ENCODE data around the gene BBS1.

The BBS1 gene

GRCh38 chr11:66547662-66548009 lies 37.2 kb downstream of the BBS1 start:
- H3K4me3 ChIP-seq (ENCODE audit: low read depth, low read length), result no peak overlapping the region
- no peak for TF ChIP-seq CTCF (IDR thresholded peaks at IDR 0.05; ENCODE audit: borderline replicate concordance, insufficient read depth, low read depth, low read length)

GRCh38 chr11:66548041-66548440 lies 37.6 kb downstream of the BBS1 start:
- TF ChIP-seq CTCF (IDR thresholded peaks at IDR 0.05; ENCODE audit: borderline replicate concordance, insufficient read depth, low read depth, low read length), result no peak
- no peak overlapping the region for H3K4me3 ChIP-seq (ENCODE audit: low read depth, low read length)

- no peak for TF ChIP-seq CTCF (IDR thresholded peaks at IDR 0.05; ENCODE audit: borderline replicate concordance, insufficient read depth, low read depth, low read length)
- H3K4me3 ChIP-seq (ENCODE audit: low read depth, low read length), result no peak overlapping the region
These were observed 38.6 kb downstream of the BBS1 start for GRCh38 chr11:66548774-66549630.

GRCh38 chr11:66549696-66550095 lies 39.3 kb downstream of the BBS1 start:
- H3K4me3 ChIP-seq (ENCODE audit: low read depth, low read length), result no peak overlapping the region
- no peak for TF ChIP-seq CTCF (IDR thresholded peaks at IDR 0.05; ENCODE audit: borderline replicate concordance, insufficient read depth, low read depth, low read length)

- no peak for TF ChIP-seq CTCF (IDR thresholded peaks at IDR 0.05; ENCODE audit: borderline replicate concordance, insufficient read depth, low read depth, low read length)
These were observed 40.5 kb downstream of the BBS1 start for GRCh38 chr11:66550887-66551286.

GRCh38 chr11:66554602-66555001 lies 44.2 kb downstream of the BBS1 start:
- TF ChIP-seq CTCF (IDR thresholded peaks at IDR 0.05; ENCODE audit: borderline replicate concordance, insufficient read depth, low read depth, low read length), result no peak
- no peak overlapping the region for H3K4me3 ChIP-seq (ENCODE audit: low read depth, low read length)

More at GRCh38 chr11:66550887-66551286, 40.5 kb downstream of the BBS1 start:
- H3K4me3 ChIP-seq (ENCODE audit: low read depth, low read length), result no peak overlapping the region

GRCh38 chr11:66555416-66555815 lies 45.0 kb downstream of the BBS1 start:
- no peak for TF ChIP-seq CTCF (IDR thresholded peaks at IDR 0.05; ENCODE audit: borderline replicate concordance, insufficient read depth, low read depth, low read length)
- H3K4me3 ChIP-seq (ENCODE audit: low read depth, low read length), result no peak overlapping the region

All from GM12875 (cell line).